HG02588 (cell line): ENCODE measurements around the gene GKN1.

Experiments used
- ATAC-seq: cut with Tn5 transposase; IDR thresholded peaks from one replicate; pipeline ENCODE4 v1.9.1; 2021; ENCODE audit warnings: mild to moderate bottlenecking, moderate library complexity; ENCODE audit not compliant: unreplicated experiment

Gene GKN1

DNA sequence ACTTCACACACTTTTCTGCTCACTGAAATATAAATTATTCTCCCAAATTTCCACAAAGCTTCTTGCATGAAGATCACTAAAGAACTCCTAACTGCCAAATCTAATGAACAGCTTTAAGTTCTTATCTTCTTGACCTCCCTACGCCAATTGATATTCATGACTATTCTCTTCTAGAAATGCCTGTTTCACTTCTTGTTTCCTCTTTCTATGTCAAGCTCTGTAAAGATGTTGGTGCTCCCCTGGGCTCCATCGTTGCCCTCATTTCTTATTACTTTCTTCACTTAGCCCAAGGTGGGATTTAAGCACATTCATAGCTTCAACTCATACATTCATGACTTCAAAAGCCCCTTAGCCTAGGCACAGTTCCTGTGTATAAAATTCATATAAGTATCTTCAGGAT lies 29.3 kb downstream of the GKN1 start:
- ATAC-seq: no peak

DNA sequence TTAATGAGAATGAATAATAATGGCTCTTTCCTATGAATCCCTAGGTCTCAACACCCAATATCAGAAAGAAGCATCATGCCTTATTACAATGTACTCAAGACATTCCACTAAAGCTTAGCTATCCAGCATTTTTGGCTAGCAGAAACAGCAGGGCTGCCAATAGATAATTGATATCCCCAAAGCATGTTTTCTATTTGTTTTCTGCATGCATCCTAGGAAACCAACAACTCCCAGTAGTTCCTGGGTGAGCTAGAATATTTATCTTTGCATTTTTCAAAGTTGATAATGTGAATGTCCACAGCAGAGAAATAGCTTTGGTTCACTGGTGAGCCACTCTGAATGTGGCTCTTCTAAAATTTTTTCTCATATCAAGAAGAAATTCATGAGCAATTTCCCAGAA lies 32.7 kb downstream of the GKN1 start:
- ATAC-seq: no peak

DNA sequence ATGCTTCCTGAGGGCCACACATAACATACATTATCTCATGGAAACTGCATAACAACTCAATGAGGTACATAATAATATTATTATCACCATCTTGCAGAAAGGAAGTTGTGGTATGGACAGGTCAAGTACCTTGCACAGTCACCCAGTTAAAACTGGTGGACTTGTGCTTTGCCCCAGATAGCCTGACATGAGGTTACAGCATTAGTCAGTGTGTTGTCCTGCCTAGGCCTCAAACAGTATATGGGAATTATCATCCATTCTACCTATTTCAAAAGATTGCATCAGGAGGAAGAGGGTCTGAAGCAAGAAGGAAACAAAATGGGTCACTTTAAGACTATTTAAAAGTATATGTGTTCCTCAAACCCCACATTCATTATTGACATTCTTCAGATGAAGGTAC lies 33.2 kb downstream of the GKN1 start:
- ATAC-seq: no peak

DNA sequence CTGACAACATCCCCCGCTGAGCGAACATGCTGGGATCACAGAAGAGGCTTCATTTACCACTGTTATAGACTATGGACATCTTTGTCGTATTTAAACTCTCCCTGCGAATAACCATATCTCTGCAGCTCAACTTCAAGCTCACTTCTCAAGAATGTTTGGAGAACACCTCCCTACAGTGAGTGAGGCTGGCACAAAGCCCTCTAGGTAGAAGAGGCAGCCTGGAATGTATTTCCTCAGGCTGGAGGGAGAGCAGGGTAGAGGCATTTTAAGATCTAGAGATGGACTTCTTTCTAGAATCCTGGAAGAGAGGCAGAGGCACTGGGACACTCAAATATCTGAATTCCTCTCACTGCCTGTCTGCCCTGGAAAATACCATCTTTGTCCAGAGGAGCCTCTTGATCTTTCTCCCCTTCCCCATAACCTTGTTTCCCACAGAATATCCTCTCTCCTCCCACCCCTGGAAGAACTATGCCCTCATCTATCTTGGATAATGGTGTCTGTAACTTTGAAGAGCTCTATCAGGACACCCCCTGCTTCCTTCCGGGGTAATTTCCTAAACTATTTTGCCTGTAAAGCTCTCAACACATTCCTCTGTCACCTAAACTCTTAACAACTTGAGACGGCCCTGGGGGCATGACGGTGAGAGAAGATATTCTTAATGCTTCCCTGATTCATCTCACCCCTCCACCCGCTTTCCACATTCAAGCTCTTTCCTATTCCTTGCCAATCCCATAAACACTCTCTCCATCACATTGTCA lies 36.2 kb downstream of the GKN1 start:
- ATAC-seq: no peak

DNA sequence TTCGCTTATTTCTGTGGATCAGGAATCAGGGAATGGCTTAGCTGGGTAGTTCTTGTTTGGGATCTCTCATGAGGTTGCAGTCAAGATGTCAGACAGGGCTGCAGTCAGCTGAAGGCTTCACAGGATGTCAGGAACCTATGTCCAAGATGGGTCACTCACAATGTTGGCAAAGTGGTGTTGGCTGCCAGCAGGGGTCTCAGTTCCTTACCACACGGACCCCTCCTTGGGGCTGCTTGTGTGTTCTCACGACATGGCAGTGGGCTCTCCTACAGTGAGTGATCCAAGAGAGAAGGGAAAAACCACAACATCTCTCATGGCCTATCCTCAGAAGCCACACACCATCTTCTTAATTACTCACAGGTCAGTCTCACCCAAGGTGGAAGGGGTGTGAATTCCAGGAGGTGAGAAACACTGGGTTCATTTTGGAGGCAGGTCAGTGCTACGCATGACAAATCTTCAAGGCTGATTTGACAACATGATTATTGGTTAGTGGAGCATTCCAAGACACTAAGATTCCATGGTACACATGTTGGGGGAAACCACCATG lies 37.2 kb downstream of the GKN1 start:
- ATAC-seq: no peak

DNA sequence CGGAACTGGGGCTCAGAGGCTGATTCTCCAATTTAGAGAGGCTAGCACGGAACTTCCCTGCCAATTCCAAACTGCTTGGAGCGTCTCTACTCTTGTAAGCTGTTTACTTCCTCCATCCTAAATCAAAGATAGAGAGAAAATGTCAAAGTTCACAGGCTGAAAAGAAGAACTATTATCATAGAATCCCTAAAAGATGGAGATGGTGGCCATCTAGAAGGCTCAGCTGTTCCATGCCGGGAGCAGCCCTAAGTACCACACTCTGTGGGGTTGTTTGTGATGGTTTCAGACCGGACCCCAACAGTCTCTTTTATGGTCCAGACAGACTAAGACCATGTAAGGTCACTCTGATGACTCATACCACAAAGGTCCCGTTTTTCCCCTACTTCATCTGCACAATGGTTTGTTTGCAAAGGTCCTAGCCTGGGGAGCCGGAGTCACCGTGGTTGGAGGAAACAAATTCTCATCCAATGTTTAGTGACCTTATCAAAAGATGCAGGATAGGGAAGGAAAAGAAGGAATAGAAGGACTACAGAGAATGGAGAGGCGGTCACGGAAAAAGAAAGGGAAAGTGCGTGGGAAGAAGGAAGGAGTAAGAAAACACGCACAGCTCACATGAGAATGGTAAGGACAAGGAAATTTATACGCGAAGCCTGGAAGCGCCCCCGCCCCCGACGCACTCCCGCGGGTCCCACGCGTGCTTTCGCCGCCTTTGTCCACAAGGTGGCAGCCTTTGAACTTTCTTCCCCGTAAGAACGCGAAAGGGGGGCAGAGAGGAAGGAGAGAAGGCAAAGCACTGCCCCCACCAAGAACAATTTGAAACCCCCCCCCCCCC lies 38.1 kb downstream of the GKN1 start:
- no peak for ATAC-seq

DNA sequence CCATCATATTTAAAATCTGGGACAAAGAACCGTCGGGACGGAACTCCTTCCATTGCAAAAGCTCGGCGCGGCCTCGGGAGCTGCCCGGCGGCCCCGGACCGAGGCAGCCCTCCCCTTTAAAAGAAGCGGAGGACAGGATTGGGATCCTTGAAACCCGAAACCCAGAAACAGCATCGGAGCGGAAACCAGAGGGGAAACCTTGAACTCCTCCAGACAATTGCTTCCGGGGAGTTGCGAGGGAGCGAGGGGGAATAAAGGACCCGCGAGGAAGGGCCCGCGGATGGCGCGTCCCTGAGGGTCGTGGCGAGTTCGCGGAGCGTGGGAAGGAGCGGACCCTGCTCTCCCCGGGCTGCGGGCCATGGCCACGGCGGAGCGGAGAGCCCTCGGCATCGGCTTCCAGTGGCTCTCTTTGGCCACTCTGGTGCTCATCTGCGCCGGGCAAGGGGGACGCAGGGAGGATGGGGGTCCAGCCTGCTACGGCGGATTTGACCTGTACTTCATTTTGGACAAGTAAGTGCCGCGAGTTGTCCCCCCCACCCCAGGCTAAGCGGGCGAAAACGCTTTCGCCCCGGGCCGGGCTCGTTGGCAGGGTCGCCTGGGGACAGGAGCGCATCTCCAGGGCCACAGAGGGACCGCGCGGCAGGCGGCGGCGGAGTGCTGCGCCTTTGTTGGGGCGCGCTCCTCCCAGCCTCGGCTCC lies 38.9 kb downstream of the GKN1 start, which contains the start of gene ANTXR1:
TSS of gene ANTXR1 (plus strand) at position 38 of the 698 bp plus-strand sequence. CDS start at position 359, 321 bp downstream.
- ATAC-seq: no peak

DNA sequence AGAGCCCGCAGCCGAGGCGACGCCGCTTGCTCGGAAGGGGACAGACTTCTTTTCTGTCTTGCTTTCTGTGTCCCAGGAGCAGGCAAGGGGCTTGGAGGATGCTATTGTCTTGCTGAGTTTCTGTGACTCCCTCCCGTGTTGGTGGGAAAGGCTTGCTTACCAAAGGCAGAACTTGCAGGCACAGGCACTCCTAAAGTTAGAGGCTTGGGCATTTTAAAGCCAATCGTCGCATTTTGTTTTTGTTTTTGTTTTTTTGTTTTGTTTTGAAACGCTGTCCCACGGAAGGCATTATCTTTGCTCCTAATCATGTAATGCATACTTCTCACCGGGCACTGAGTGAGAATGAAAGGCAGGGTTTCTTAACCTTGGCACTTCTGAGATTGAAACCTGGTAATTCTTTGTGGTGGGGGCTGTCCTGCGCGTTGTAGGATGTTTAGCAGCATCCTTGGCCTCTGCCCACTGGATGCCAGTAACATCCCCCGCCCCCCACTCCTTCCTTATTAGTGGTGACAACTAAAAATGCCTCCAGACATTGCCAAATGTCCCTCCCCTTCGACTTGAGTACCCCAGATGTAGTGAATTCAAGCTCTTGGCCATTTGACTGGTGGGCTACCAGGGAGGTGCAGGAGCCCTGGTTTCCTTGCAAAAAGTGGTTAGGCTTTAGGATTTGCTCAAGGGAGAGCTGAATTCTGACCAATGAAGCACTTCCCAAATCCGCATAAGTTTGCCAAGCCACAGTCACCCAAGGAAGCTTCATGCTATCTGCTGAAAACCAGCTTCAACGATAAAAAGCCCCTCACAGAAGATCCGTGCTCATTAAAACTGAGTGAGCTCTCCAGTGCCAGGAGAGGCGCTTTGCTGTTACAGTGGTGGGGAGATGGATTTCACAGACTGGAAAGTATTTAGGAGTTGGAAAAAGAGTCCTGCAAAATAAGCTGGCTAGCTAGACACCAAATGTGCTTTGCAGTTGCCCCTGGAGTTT lies 39.7 kb downstream of the GKN1 start:
- no peak for ATAC-seq

DNA sequence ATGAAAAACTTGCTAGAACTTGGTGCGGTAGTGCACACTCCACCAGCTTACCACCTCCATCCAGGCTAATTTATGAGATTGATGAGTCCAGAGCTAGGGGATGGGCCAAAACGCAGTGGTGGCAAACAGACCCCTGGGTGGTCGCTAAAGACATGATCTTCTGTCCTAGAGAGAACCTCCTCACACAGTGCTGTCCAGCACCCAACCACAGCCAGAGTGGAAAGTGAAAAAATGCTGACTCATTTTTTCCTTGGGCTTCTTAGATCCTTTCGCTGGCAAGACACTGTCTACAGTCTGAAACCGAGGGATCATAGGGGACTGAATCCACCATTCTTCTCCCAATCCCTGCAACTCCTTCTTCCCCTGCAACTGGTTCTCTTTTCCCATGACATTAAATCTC lies 42.6 kb downstream of the GKN1 start:
- ATAC-seq: no peak

DNA sequence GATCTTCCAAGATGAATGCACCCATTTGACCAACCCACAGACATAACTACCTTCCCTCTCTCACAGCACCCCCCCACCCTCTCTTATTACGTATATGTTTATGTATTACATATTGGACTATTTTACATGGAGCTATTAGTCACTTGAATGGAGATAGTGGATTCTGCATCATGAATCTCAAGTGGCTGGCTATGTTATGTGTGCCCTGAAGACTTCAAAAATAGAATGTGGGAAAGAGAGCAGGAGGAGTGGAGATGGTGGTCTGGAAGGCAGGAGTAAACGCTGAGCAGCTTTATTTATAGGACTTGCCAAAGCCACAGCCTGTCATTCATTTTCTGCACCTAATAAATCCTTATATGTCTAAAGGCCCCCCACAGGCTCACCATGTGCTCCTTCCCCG lies 43.4 kb downstream of the GKN1 start:
- ATAC-seq: no peak

DNA sequence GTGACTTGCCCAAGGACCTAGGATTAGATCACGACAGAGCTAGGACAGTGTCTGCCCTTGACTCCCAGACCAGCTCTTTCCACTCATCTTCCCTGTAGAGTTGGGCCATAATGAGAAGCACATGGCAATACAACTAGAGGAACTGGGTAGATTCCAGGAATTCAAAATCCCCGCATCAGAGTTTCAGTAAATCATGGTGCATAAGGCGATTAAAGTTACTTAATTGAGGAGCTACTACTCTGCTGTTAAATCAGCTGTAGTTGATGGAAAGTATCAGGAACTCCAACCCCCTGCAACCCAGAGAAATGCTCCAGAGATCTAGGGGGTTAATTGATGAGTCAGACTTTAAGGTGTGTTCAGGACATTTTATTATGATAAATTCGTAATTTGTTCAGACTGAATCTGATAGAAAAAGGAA lies 44.3 kb downstream of the GKN1 start:
- no peak for ATAC-seq

DNA sequence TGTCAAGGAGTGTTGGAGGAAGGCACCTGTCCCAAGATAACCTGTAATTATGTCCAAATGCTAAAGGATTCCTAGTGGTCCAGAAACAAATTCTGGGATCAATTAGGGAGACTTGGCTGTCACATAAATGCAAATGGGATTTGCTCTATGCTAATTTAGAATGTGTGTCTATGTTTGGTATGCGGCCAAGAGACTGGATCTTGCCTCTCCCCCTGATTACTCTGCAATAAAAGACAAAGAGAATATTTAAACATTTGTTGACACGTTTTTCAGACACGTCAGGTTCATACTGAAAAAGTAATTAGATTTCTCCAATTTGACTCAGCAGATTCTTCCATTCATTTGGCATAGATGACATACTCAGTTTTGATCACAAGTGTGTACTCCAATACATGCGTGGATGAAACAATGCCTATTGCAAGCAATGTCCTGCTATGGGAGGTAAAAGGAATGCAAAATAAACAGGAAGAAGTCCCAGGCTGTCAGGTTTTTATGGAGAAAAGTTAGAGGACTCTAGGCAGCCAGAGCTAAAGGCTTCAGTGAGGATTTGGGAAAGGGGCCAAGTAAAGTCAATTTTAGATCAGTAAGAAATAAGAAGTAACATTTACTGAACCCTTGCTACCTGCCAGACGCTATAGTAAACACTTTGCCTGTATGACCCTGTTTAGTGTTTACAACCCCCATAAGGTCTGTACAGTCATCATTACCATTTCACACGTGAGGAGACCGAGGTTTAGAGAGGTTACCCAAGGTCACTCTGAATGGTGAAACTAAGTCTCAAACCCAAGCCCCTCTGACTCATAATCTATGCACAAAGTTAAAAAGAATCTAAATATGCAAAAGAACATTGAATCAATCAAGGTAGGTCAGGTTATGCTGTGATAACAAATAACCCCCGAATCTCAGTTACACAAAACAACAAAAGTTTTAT lies 46.3 kb downstream of the GKN1 start:
- no peak for ATAC-seq

DNA sequence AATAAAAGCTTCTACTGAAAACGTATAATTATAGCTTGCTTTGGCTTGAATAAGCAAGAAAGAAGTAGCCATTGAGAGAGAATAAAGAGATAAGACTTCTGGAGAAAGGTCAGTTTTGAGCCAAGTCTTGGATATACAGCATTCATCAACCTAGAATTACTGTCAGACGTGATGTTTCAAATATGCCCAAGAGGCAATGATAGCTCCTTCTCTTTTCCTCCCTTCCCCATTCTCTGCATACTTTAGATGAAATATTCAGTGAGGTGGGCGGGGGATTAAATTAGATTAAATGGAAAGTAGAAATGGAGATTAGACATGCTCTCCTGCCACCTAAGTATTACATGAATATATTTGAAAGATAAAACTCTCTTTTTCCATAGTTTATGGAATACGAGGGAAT lies 47.3 kb downstream of the GKN1 start:
- ATAC-seq: no peak

DNA sequence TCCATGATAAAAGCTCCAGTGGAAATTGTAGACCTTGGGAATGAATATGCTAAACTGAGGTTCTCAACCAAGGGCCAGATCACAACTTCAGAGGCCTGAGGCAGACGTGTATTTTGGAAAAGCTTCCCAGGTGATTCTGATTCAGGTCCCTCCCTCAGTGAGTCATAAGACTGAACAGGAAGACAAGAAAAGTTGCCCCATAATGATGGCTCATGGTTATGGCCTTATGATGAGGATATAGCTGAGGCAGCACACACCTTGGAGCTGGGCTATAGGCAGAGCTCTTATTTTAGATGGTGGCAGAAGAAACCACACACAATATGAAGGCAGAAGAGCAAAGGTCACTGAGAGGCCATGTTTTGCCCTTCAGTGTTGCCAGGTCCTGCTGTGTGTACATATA lies 48.1 kb downstream of the GKN1 start:
- no peak for ATAC-seq

DNA sequence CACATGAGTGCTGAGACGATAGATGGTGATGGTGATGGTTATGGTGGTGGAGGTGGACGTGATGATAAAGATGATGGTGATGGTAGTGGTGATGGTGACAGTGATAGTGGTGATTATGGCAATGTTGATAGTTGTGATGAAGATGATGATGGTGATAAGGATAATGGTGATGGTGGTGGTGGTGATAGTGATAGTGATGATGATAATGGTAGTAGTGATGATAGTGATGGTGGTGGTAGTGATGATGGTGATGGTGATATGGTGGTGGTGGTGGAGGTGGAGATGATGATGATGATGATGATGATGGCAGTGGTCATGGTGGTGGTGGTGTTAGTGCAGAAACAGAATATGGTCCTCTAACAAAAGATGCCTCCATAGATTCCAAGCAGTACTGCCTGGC lies 48.8 kb downstream of the GKN1 start:
- ATAC-seq: no peak

DNA sequence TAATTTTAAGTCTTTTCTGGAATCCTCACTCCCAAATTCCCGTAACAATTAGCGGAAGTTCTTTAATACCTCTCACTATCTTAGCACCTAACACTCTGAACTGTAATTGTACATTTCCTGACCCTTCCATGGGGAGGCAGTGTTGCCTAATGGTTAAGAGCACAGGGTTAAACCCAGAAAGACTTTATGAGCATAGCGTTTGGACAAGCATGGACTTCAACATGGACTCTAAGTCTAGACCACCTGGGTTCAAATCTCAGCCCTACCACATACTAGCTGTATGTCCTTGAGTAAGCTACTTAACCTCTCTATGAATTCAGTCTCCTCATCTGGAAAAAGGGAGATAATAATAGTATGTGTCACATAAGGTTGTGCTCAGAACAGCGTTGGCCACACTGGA lies 51.6 kb downstream of the GKN1 start:
- no peak for ATAC-seq

DNA sequence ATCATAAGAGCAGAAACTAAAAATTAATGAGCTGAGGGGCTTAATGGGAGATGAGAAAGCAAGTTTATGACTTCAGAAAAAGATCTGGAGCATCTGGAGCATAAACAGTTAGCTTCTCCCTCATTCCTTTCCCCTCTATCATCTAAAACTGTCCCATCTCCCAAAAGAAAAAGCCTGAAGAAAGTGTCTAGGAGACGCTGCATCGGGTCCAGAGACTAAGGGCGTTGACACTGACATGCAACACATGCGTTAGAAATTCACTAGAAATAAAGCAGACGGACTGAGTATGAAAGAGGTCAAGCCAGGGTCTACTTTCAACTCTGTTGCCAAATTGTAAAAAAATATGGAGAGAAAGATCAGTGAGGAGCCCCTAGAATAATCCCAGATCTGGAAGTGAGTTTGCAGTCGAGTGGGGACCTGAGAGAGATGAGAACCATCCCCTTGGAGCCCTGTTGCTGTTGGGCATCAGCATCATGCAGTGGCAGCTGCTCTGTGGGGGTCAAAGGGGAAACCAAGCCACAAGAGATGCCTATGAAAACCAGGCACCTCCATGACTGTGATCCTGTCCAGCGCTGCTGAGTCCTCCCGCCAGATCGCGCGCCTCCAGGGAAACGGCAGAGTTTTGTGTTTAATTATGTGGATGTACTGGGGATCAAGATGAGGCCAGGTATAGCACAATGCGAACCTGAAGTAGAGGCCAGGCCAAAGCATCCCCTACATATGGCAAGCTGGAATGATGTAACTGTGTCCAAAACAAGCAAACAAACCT lies 52.4 kb downstream of the GKN1 start:
- no peak for ATAC-seq
